H1 (cell line): ENCODE results near the gene CEBPZ. TPM values are rescaled to one million over a fixed set of nuclear protein-coding genes. Genes with fewer than 3 reads are reported as not detected.

Experiments used
- CTCF ChIA-PET: fragments of 300-600 bp; sonication (Branson Sonifier 250); formaldehyde crosslinking; loops from one replicate; lab custom pipeline; 2021; ENCODE audit not compliant: partially characterized antibody; lab: Charles Lee
- POLR2A ChIA-PET: fragments of 300-600 bp; sonication (Branson Sonifier 250); formaldehyde crosslinking; loops from one replicate; lab custom pipeline; 2021; ENCODE audit warnings: inconsistent platforms; ENCODE audit not compliant: partially characterized antibody; lab: Charles Lee
- DNase-seq, 2 experiments: peaks; one replicate each; pipeline versions ENCODE4 v3.0.0 to v3.0.0-alpha.2; 2010 to 2022; ENCODE audit warnings: low spot score in 2 of 2, low read depth in 1 of 2, mixed read lengths in 1 of 2
- FAIRE-seq: peaks from 2 replicates; lab custom pipeline; 2011; peaks lifted over from hg19 to GRCh38; lab: Jason Lieb, UNC
- H2AFZ ChIP-seq: 2 replicates; pipeline ENCODE4 v1.8.1; 2012; ENCODE audit warnings: low read length, inconsistent platforms
- H2AK5ac ChIP-seq: 2 replicates; pipeline ENCODE4 v1.6.1; 2013; ENCODE audit warnings: low read depth, low read length
- H2BK120ac ChIP-seq: replicated peaks from 2 replicates; pipeline ENCODE3; 2013; ENCODE audit warnings: low read depth, low read length, inconsistent platforms
- H2BK12ac ChIP-seq: 2 replicates; pipeline ENCODE4 v1.6.1; 2013; ENCODE audit warnings: low read depth, low read length
- H2BK15ac ChIP-seq: 2 replicates; pipeline ENCODE4 v1.6.1; 2013; ENCODE audit warnings: low read length
- H2BK20ac ChIP-seq: 2 replicates; pipeline ENCODE4 v1.6.1; 2013; ENCODE audit warnings: low read length
- H2BK5ac ChIP-seq: 2 replicates; pipeline ENCODE4 v1.6.1; 2013; ENCODE audit warnings: low read depth, low read length
- H3K14ac ChIP-seq: 2 replicates; pipeline ENCODE4 v1.6.1; 2013; ENCODE audit warnings: inconsistent platforms; ENCODE audit not compliant: insufficient read length
- H3K18ac ChIP-seq: 2 replicates; pipeline ENCODE4 v1.6.1; 2013; ENCODE audit warnings: low read length; ENCODE audit errors: extremely low read depth
- H3K23ac ChIP-seq: 2 replicates; pipeline ENCODE4 v1.6.1; 2013; ENCODE audit warnings: inconsistent platforms; ENCODE audit not compliant: insufficient read length
- H3K23me2 ChIP-seq: 2 replicates; pipeline ENCODE4 v1.6.1; 2013; ENCODE audit warnings: low read depth, low read length
- H3K27ac ChIP-seq: 2 replicates; pipeline ENCODE4 v1.6.1; 2011; ENCODE audit warnings: low read depth, low read length, inconsistent platforms
- H3K27me3 ChIP-seq, 4 experiments: replicated peaks in 1 of 4; 1 replicate in 1 of 4; 2 replicates in 3 of 4; pipeline versions ENCODE4 v1.6.1 to v1.8.1; 2011 to 2013; ENCODE audit warnings: low read length in 3 of 4, mild to moderate bottlenecking in 3 of 4, inconsistent platforms in 2 of 4, mixed read lengths in 2 of 4, moderate library complexity in 1 of 4; ENCODE audit not compliant: control insufficient read depth in 3 of 4, insufficient read depth in 3 of 4; ENCODE audit errors: extremely low read depth in 1 of 4
- H3K36me3 ChIP-seq, 4 experiments: 2 replicates each; pipeline versions ENCODE4 v1.6.1 to v1.8.1; 2011 to 2013; ENCODE audit warnings: mild to moderate bottlenecking in 4 of 4, low read length in 3 of 4, moderate library complexity in 2 of 4, control low read depth in 1 of 4, inconsistent platforms in 1 of 4; ENCODE audit not compliant: insufficient read depth in 4 of 4, control insufficient read depth in 2 of 4
- H3K4ac ChIP-seq: replicated peaks from 2 replicates; pipeline ENCODE3; 2013; ENCODE audit warnings: low read length, low read depth, mixed read lengths, inconsistent platforms; ENCODE audit not compliant: insufficient read length
- H3K4me1 ChIP-seq, 4 experiments: replicated peaks in 1 of 4; 1 replicate in 1 of 4; 2 replicates in 3 of 4; pipeline versions ENCODE4 v1.6.1 to v1.8.1; 2011 to 2013; ENCODE audit warnings: low read length in 3 of 4, inconsistent platforms in 2 of 4, mixed read lengths in 1 of 4; ENCODE audit not compliant: insufficient read depth in 4 of 4, control insufficient read depth in 3 of 4
- H3K4me2 ChIP-seq, 2 experiments: 2 replicates each; pipeline versions ENCODE4 v1.6.1 to v1.8.1; 2011 to 2013; ENCODE audit warnings: low read depth in 2 of 2, low read length in 2 of 2, control low read depth in 1 of 2, inconsistent platforms in 1 of 2, mild to moderate bottlenecking in 1 of 2; ENCODE audit not compliant: insufficient read depth in 1 of 2
- H3K4me3 ChIP-seq, 4 experiments: fragments of 200-600, 300-600 bp in 1 of 4; sonication (generic), shearing (Covaris generic), sonication (Bioruptor Twin) in 1 of 4; 2 replicates each; pipeline versions ENCODE4 v1.5.1 to v1.8.1; 2011 to 2016; ENCODE audit warnings: low read length in 4 of 4, low read depth in 3 of 4, control low read depth in 2 of 4, inconsistent platforms in 2 of 4, mild to moderate bottlenecking in 2 of 4, mixed read lengths in 1 of 4, moderate library complexity in 1 of 4; ENCODE audit not compliant: insufficient read depth in 2 of 4; ENCODE audit errors: extremely low read depth in 1 of 4
- H3K56ac ChIP-seq: replicated peaks from 2 replicates; pipeline ENCODE3; 2013; ENCODE audit warnings: low read depth, mild to moderate bottlenecking, mixed read lengths, low read length, inconsistent platforms; ENCODE audit not compliant: insufficient read length
- H3K79me1 ChIP-seq: 2 replicates; pipeline ENCODE4 v1.6.1; 2013; ENCODE audit warnings: low read depth, low read length, control low read depth
- H3K79me2 ChIP-seq, 2 experiments: 2 replicates each; pipeline versions ENCODE4 v1.6.1 to v1.8.1; 2012 to 2013; ENCODE audit warnings: low read length in 2 of 2, mild to moderate bottlenecking in 2 of 2, inconsistent platforms in 1 of 2; ENCODE audit not compliant: insufficient read depth in 2 of 2, control insufficient read depth in 1 of 2
- H3K9ac ChIP-seq, 4 experiments: replicated peaks in 1 of 4; 1 replicate in 1 of 4; 2 replicates in 3 of 4; pipeline versions ENCODE4 v1.6.1 to v1.8.1; 2011 to 2013; ENCODE audit warnings: low read depth in 3 of 4, low read length in 3 of 4, control low read depth in 2 of 4, mild to moderate bottlenecking in 2 of 4, moderate library complexity in 2 of 4, inconsistent platforms in 1 of 4; ENCODE audit errors: extremely low read depth in 1 of 4
- H3K9me3 ChIP-seq, 2 experiments: 2 replicates each; pipeline versions ENCODE4 v1.6.1 to v1.8.1; 2012 to 2013; ENCODE audit warnings: mild to moderate bottlenecking in 2 of 2, moderate library complexity in 2 of 2, control low read depth in 1 of 2, inconsistent platforms in 1 of 2, low read depth in 1 of 2, low read length in 1 of 2, mixed read lengths in 1 of 2; ENCODE audit not compliant: insufficient read depth in 2 of 2
- H4K20me1 ChIP-seq, 2 experiments: replicated peaks in 1 of 2; 2 replicates each; pipeline versions ENCODE3 to v1.8.1; 2011 to 2013; ENCODE audit warnings: inconsistent platforms in 2 of 2, low read length in 2 of 2, mild to moderate bottlenecking in 1 of 2; ENCODE audit not compliant: insufficient read depth in 2 of 2, control insufficient read depth in 1 of 2
- H4K5ac ChIP-seq: 2 replicates; pipeline ENCODE4 v1.6.1; 2013; ENCODE audit warnings: low read length, low read depth, mixed read lengths, inconsistent platforms; ENCODE audit not compliant: insufficient read length
- H4K8ac ChIP-seq: 2 replicates; pipeline ENCODE4 v1.8.0; 2013; ENCODE audit warnings: mild to moderate bottlenecking, moderate library complexity, low read length, inconsistent platforms; ENCODE audit not compliant: insufficient read depth; ENCODE audit errors: extremely low read depth
- H4K91ac ChIP-seq: replicated peaks from 2 replicates; pipeline ENCODE3; 2013; ENCODE audit warnings: low read length, mixed read lengths, inconsistent platforms; ENCODE audit not compliant: insufficient read length
- BACH1 ChIP-seq: IDR thresholded peaks from 2 replicates; pipeline ENCODE4 v1.6.1; 2012; ENCODE audit warnings: low read length, improper control_type of control experiment
- MAFK ChIP-seq: IDR thresholded peaks from 2 replicates; pipeline ENCODE4 v1.6.1; 2012; ENCODE audit warnings: low read depth, mild to moderate bottlenecking, improper control_type of control experiment, low read length
- SIX5 ChIP-seq: IDR thresholded peaks from 2 replicates; pipeline ENCODE4 v1.6.1; 2011; ENCODE audit warnings: mild to moderate bottlenecking, low read depth, low read length
- WGBS, 2 experiments: shearing (Covaris generic) in 1 of 2; methylation state at CpG; one replicate each; pipeline versions ENCODE4 v1.1.6 to v1.1.7; 2013 to 2015; ENCODE audit warnings: low lambda C conversion rate in 2 of 2, mixed read lengths in 2 of 2, inconsistent platforms in 1 of 2, low coverage in 1 of 2, missing lambda C conversion rate in 1 of 2; ENCODE audit not compliant: insufficient replicate concordance in 2 of 2, insufficient coverage in 1 of 2, insufficient read length in 1 of 2; ENCODE audit errors: extremely low coverage in 1 of 2, missing lambda C conversion rate in 1 of 2; 5-methylcytosine and 5-hydroxymethylcytosine counted together
- polyA plus RNA-seq, 7 experiments: library from polyadenylated mRNA; depleted of rRNA in 3 of 7; stranded (reverse) in 5 of 7; unstranded in 2 of 7; fragments of >200 nt in 5 of 7; fragments of 200-250 nt in 2 of 7; gene quantifications; 1 replicate in 5 of 7; 2 replicates in 1 of 7; 4 replicates in 1 of 7; pipeline versions ENCODE4 v1.2.1 to v1.2.3, GENCODE V29; 2011 to 2013; ENCODE audit warnings: missing spikeins in 2 of 7, mixed read lengths in 2 of 7
- total RNA-seq: library from RNA; stranded (reverse); fragmentation: NEBNext Ultra II Directional; extraction: Animal tissue kit (Norgen Biotek cat#: 25700); gene quantifications from 2 replicates; pipeline ENCODE4 v1.2.1, GENCODE V29; 2021

CEBPZ gene
- total and polyA plus RNA-seq, 2 of the 8 experiments (the other 6 are each of a cell fraction or from before 2014, with no cell fraction given), result 19.1 to 201 TPM

DNA sequence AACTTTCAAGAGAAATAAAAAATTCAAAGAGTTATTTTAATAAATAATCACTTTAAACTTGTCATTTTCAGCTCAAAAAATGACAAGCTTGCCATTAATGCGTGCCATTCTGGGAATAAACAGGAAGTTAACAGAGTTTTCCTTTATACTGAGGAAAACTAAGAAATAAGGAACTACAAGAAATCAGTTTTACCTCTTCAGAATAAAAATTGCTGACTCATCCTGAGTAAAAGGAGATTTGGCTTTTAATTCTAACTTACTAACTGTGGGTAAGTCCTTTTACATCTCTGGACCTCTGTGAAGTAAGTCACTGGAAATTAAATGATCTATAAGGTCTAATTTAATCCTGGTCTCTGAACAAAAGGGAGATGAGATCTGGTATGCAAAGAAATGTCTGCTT lies 16.1 kb downstream of the CEBPZ start:
- POLR2A ChIA-PET, result interaction anchor here (1.0 to 2.6 kb wide), 3 partner anchors 8 to 18 kb away, joined by 5 to 12 read pairs (median 10); no protein-coding TSS in a partner anchor
- CTCF ChIA-PET, result interaction anchor here (1.5 to 2.9 kb wide), 2 partner anchors 38 to 46 kb away, joined by 3 to 12 read pairs; no protein-coding TSS in a partner anchor
- no peak overlapping the region for H3K4ac ChIP-seq
- no peak overlapping the region for H2BK5ac ChIP-seq
- H3K4me3 ChIP-seq, result no peak overlapping the region
- no peaks in the 10 kb centered on the region for H3K79me1 ChIP-seq
- peaks cover 0 to 44% of the 10 kb centered on the region in 2 experiments; a peak in 3 of 4 replicates for H3K79me2 ChIP-seq
- no peak overlapping the region for H3K14ac ChIP-seq
- H2BK15ac ChIP-seq, result no peak overlapping the region
- H2BK12ac ChIP-seq, result no peak overlapping the region
- H3K4me1 ChIP-seq, result no peaks in the 10 kb centered on the region
- H3K27ac ChIP-seq, result no peak overlapping the region
- H3K23ac ChIP-seq, result no peak overlapping the region
- no peak overlapping the region for H2BK120ac ChIP-seq
- no peak overlapping the region for H3K9ac ChIP-seq
- no peak overlapping the region for H3K56ac ChIP-seq
- DNase-seq (no peak), FAIRE-seq (no peak)
- no peak overlapping the region for H3K18ac ChIP-seq
- no peaks in the 10 kb centered on the region for H3K27me3 ChIP-seq
- no peak overlapping the region for H3K4me2 ChIP-seq
- WGBS, 2 experiments, result 96% methylated on average over 1 of the region's 1 CpG; no CpG with 5 or more reads in 1 of the 2 experiments
- H2BK20ac ChIP-seq, result no peak overlapping the region
- peaks cover 33 to 93% (median 79%) of the 10 kb centered on the region in 4 experiments for H3K36me3 ChIP-seq
- no peaks in the 10 kb centered on the region for H3K23me2 ChIP-seq
- no peak overlapping the region for H2AFZ ChIP-seq
- H4K8ac ChIP-seq, result no peak overlapping the region
- no peak overlapping the region for H4K91ac ChIP-seq
- H2AK5ac ChIP-seq, result no peak overlapping the region
- peak overlapping the region; percentile 21 for H4K5ac ChIP-seq
- no peaks in the 10 kb centered on the region for H3K9me3 ChIP-seq
- no peaks in the 10 kb centered on the region for H4K20me1 ChIP-seq
- TF ChIP-seq MAFK (peak; percentile 83), BACH1 (peak; percentile 73), SIX5 (no peak)
- TF ChIP-seq, all 59 proteins: peak for 2
